ENCODE results near the gene C11orf16.
"Not testable (repeated sequence)": the region's sequence is repeated elsewhere in the genome, so short reads cannot be mapped to it uniquely, and the experiment has no call there.

Gene C11orf16

GRCh38 chr11:8932564-8933180, at the start of gene C11orf16:
C11orf16 (minus strand) TSS chr11:8932947; CDS start chr11:8932308, 639 bp downstream.
- DNase-seq (ENCODE audit: low read depth in 3 of 3): no peak

GRCh38 chr11:8980485-8980884, 47.7 kb upstream of the C11orf16 start:
- DNase-seq (ENCODE audit: low read depth in 3 of 3): no peak

- DNase-seq (ENCODE audit: low read depth in 3 of 3): not testable (repeated sequence)
These were observed 46.6 kb upstream of the C11orf16 start for GRCh38 chr11:8979365-8979764.

- no peak for DNase-seq (ENCODE audit: low read depth in 3 of 3)
These were observed 40.4 kb upstream of the C11orf16 start for GRCh38 chr11:8973121-8973520.

GRCh38 chr11:8971924-8972316, 39.2 kb upstream of the C11orf16 start:
- DNase-seq (ENCODE audit: low read depth in 3 of 3): no peak

- DNase-seq (ENCODE audit: low read depth in 3 of 3): no peak
These were observed 38.6 kb upstream of the C11orf16 start for GRCh38 chr11:8971196-8971923.

- DNase-seq (ENCODE audit: low read depth in 3 of 3): no peak
These were observed 34.4 kb upstream of the C11orf16 start for GRCh38 chr11:8967184-8967583.

- peak; percentile 64 to 85 (median 66) for DNase-seq (ENCODE audit: low read depth in 3 of 3)
These were observed 31.9 kb upstream of the C11orf16 start, which contains the start of gene TMEM9B for GRCh38 chr11:8964324-8965320. TMEM9B (minus strand) TSS chr11:8964442; CDS start chr11:8964313, 129 bp downstream.

- peak; percentile 48 to 79 (median 52) for DNase-seq (ENCODE audit: low read depth in 3 of 3)
These were observed 31.0 kb upstream of the C11orf16 start for GRCh38 chr11:8963569-8964323.

GRCh38 chr11:8962841-8963240, 30.1 kb upstream of the C11orf16 start:
- DNase-seq (ENCODE audit: low read depth in 3 of 3): no peak

GRCh38 chr11:8961401-8961800, 28.7 kb upstream of the C11orf16 start:
- DNase-seq (ENCODE audit: low read depth in 3 of 3): no peak

- peak in 1 of 3 experiments; percentile 10 for DNase-seq (ENCODE audit: low read depth in 3 of 3)
These were observed 26.9 kb upstream of the C11orf16 start for GRCh38 chr11:8959546-8960166.

- no peak for DNase-seq (ENCODE audit: low read depth in 3 of 3)
These were observed 24.1 kb upstream of the C11orf16 start for GRCh38 chr11:8956860-8957259.

- DNase-seq (ENCODE audit: low read depth in 3 of 3): no peak
These were observed 16.1 kb upstream of the C11orf16 start for GRCh38 chr11:8948886-8949285.

- DNase-seq (ENCODE audit: low read depth in 3 of 3): no peak
These were observed 14.6 kb upstream of the C11orf16 start for GRCh38 chr11:8947230-8947943.

GRCh38 chr11:8942518-8943066, 9.8 kb upstream of the C11orf16 start, which contains the start of gene ASCL3:
ASCL3 (minus strand) TSS chr11:8943016; CDS start chr11:8938161, 4,855 bp downstream.
- no peak for DNase-seq (ENCODE audit: low read depth in 3 of 3)

GRCh38 chr11:8941341-8942103, 8.8 kb upstream of the C11orf16 start:
- no peak for DNase-seq (ENCODE audit: low read depth in 3 of 3)

GRCh38 chr11:8937659-8938058, 4.9 kb upstream of the C11orf16 start:
- DNase-seq (ENCODE audit: low read depth in 3 of 3): no peak

- DNase-seq (ENCODE audit: low read depth in 3 of 3): no peak
These were observed 4.4 kb upstream of the C11orf16 start for GRCh38 chr11:8937159-8937558.
